ENCODE results near the gene GRIK5. TPM values are rescaled to one million over a fixed set of nuclear protein-coding genes. Genes with fewer than 3 reads are reported as not detected.

GRIK5 gene
- polyA plus RNA-seq, 5 donors, result 3.8 to 8.0 (median 6.0) TPM

GRCh38 chr19:42078538-42079275, 8.7 kb upstream of the GRIK5 start:
- no peak for DNase-seq

GRCh38 chr19:42078058-42078457, 8.1 kb upstream of the GRIK5 start:
- DNase-seq, result no peak

GRCh38 chr19:42076380-42076944, 6.5 kb upstream of the GRIK5 start:
- no peak for DNase-seq

- DNase-seq, result peak; percentile 99
Observed at GRCh38 chr19:42075616-42076379, 5.8 kb upstream of the GRIK5 start, which contains the start of gene ZNF574. Gene ZNF574 (plus strand): TSS chr19:42076166. CDS start chr19:42078607, 2,441 bp downstream.

- peak in 1 of 2 donors; percentile 48 for DNase-seq
Observed at GRCh38 chr19:42075364-42075615, 5.3 kb upstream of the GRIK5 start.

- no peak for DNase-seq
Observed at GRCh38 chr19:42074513-42075363, 4.7 kb upstream of the GRIK5 start.

GRCh38 chr19:42071247-42071646, 1.2 kb upstream of the GRIK5 start:
- no peak for DNase-seq

- DNase-seq, result no peak
Observed at GRCh38 chr19:42068756-42069571, 1.0 kb downstream of the GRIK5 start.

- no peak for DNase-seq
Observed at GRCh38 chr19:42068361-42068755, 1.6 kb downstream of the GRIK5 start.

- DNase-seq, result no peak
Observed at GRCh38 chr19:42067315-42067888, 2.6 kb downstream of the GRIK5 start.

GRCh38 chr19:42066075-42066754, 3.8 kb downstream of the GRIK5 start:
- no peak for DNase-seq

GRCh38 chr19:42065511-42065910, 4.5 kb downstream of the GRIK5 start:
- DNase-seq, result no peak

- DNase-seq, result no peak
Observed at GRCh38 chr19:42065051-42065450, 5.0 kb downstream of the GRIK5 start.

GRCh38 chr19:42064432-42064831, 5.6 kb downstream of the GRIK5 start:
- DNase-seq, result no peak

GRCh38 chr19:42062381-42062780, 7.6 kb downstream of the GRIK5 start:
- DNase-seq, result no peak

- no peak for DNase-seq
Observed at GRCh38 chr19:42060117-42060516, 9.9 kb downstream of the GRIK5 start.

- DNase-seq, result no peak
Observed at GRCh38 chr19:42059196-42059595, 10.8 kb downstream of the GRIK5 start.

GRCh38 chr19:42057846-42058245, 12.2 kb downstream of the GRIK5 start:
- DNase-seq, result no peak

GRCh38 chr19:42054205-42054604, 15.8 kb downstream of the GRIK5 start:
- DNase-seq, result no peak

Measured in right lung (tissue), 5 donors.